GM12878 (cell line): Measurements from ENCODE around the gene JTB. TPM values are rescaled to one million over a fixed set of nuclear protein-coding genes. Genes with fewer than 3 reads are reported as not detected.
A peak's percentile ranks its signal among the peaks of the same experiment; 100 is the strongest.

ENCODE experiments used
- BCL11A ChIP-seq: IDR thresholded peaks from 2 replicates; pipeline ENCODE4 v1.6.1; 2011; ENCODE audit warnings: low read depth, low read length
- CHD2 ChIP-seq: IDR thresholded peaks from 2 replicates; pipeline ENCODE4 v1.6.1; 2011; ENCODE audit warnings: low read depth, low read length, improper control_type of control experiment, borderline replicate concordance
- CHD4 ChIP-seq: fragments of 200-600 bp; sonication (generic); IDR thresholded peaks from 2 replicates; pipeline ENCODE4 v1.6.1; 2016; ENCODE audit warnings: mild to moderate bottlenecking
- CUX1 ChIP-seq: IDR thresholded peaks from 2 replicates; pipeline ENCODE4 v1.6.1; 2012; ENCODE audit warnings: improper control_type of control experiment, low read depth, low read length; ENCODE audit not compliant: insufficient replicate concordance
- E4F1 ChIP-seq: fragments of 450-650 bp; IDR thresholded peaks from 2 replicates; pipeline ENCODE4 v1.6.1; 2018; ENCODE audit warnings: borderline replicate concordance, mild to moderate bottlenecking; ENCODE audit not compliant: partially characterized antibody
- HCFC1 ChIP-seq: fragments of 150-350 bp; IDR thresholded peaks from 2 replicates; pipeline ENCODE4 v1.6.1; 2014; ENCODE audit warnings: low read length
- HDAC2 ChIP-seq: fragments of 200-600 bp; sonication (generic); IDR thresholded peaks from 2 replicates; pipeline ENCODE4 v1.6.1; 2017
- JUND ChIP-seq: IDR thresholded peaks from 2 replicates; pipeline ENCODE4 v1.6.1; 2012; ENCODE audit warnings: low read depth, mild to moderate bottlenecking, low read length, improper control_type of control experiment, moderate library complexity
- KAT2A ChIP-seq: conservative IDR thresholded peaks from 2 replicates; pipeline ENCODE4 v1.6.1; 2011; ENCODE audit warnings: low read depth, low read length; ENCODE audit not compliant: control insufficient read depth
- MTA2 ChIP-seq: fragments of 450-650 bp; IDR thresholded peaks from 2 replicates; pipeline ENCODE4 v1.6.1; 2016; ENCODE audit warnings: low read depth, mild to moderate bottlenecking, moderate library complexity
- MXI1 ChIP-seq: fragments of 150-350 bp; IDR thresholded peaks from 2 replicates; pipeline ENCODE4 v1.6.1; 2011; ENCODE audit warnings: low read depth, mild to moderate bottlenecking, inconsistent platforms, low read length, improper control_type of control experiment
- PAX8 ChIP-seq: fragments of 450-650 bp; IDR thresholded peaks from 2 replicates; pipeline ENCODE4 v1.6.1; 2017; ENCODE audit warnings: mild to moderate bottlenecking, moderate library complexity
- SMAD1 ChIP-seq: fragments of 450-650 bp; IDR thresholded peaks from 2 replicates; pipeline ENCODE4 v1.6.1; 2018; ENCODE audit warnings: mild to moderate bottlenecking, low read depth; ENCODE audit not compliant: partially characterized antibody
- TARDBP ChIP-seq: IDR thresholded peaks from 2 replicates; pipeline ENCODE4 v1.6.1; 2016; ENCODE audit warnings: borderline replicate concordance
- ZNF24 ChIP-seq: fragments of 450-650 bp; IDR thresholded peaks from 2 replicates; pipeline ENCODE4 v1.6.1; 2017; ENCODE audit warnings: antibody characterized with exemption, mild to moderate bottlenecking
- ZNF687 ChIP-seq: fragments of 450-650 bp; IDR thresholded peaks from 2 replicates; pipeline ENCODE4 v1.6.1; 2017; ENCODE audit warnings: mild to moderate bottlenecking, moderate library complexity
- polyA plus RNA-seq, 11 experiments: library from polyadenylated mRNA; depleted of rRNA in 4 of 11; unstranded in 6 of 11; stranded (reverse) in 5 of 11; fragments of >200 nt; fragmentation: Nextera tagmentation in 4 of 11; fragmentation: Illumina TruSeq in 1 of 11; extraction: Ambion mirVana in 4 of 11; extraction: Trizol in 1 of 11; gene quantifications; 1 replicate in 1 of 11; 2 replicates in 10 of 11; pipeline versions ENCODE4 v1.2.1 to v1.2.3, GENCODE V29; 2011 to 2016; ENCODE audit warnings: inconsistent platforms in 2 of 11, missing spikeins in 2 of 11, low read depth in 1 of 11
- total RNA-seq, 4 experiments: library from RNA; depleted of rRNA in 3 of 4; stranded (reverse); fragments of >200 nt in 3 of 4; fragmentation: Illumina TruSeq in 1 of 4; extraction: Trizol in 1 of 4; gene quantifications; 2 replicates each; pipeline versions ENCODE4 v1.2.1 to v1.2.3, GENCODE V29; 2013 to 2021
- TF ChIP-seq, protein P1 (sequence below): fragments of 450-650 bp; IDR thresholded peaks from 2 replicates; pipeline ENCODE4 v1.6.1; 2017; ENCODE audit warnings: borderline replicate concordance

JTB gene
- total and polyA plus RNA-seq, 10 of the 15 experiments (the other 5 are each of a cell fraction or from before 2014, with no cell fraction given), result 25.0 to 298 (median 155) TPM

DNA sequence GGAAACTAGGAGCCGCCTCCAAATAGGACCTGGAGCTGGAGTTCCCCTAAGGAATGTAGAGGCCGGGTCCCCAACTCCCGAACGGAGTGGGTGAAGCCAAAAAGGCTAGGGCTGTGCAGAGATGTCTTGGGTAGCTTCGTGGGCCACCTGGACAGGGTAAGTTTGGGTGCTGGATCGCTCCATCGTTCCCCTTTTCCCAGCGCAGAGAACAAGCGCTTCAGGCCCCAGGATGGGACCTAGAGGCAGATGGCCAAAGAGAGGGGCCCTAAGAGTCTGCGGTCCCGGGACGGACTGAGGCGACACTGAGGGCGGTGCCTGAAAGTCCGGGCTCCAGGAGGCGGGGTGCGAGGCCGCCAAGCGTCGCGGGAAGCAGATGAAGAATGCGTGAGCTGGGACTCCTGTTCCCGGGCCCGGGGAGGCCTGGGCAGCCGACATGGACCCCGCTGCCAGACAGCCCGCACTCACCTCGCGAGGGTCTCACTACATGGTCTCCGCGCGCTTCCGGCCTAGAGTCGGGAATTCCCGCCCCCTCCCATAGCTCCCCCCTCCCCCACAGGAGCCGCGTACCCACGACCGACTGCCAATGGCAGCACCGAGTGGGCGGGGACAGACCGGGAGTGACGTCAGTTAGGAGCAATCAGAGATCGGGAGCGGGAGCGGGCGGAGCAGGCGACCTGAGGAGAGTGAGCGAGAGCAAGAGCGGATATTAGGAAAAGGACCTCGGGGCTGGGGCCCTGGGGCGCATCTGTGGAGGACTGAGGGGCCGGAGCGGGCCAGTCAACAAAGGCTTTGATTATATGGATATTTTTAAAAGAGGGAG is 14.2 kb downstream of the JTB start, which contains the start of gene SLC39A1 (continued):
- TF ChIP-seq SMAD1 (no peak), E4F1 (no peak), CHD2 (peak; percentile 91), ZNF687 (no peak; the same call in 1 of the 2 replicates), JUND (no peak), MTA2 (no peak), CHD4 (no peak), ZNF24 (no peak), CUX1 (no peak), HCFC1 (no peak; the same call in 1 of the 2 replicates), KAT2A (no peak), MXI1 (0 out of 2 replicates have a peak, but pooled peaks have one; percentile 16), BCL11A (no peak), PAX8 (no peak), TARDBP (no peak), HDAC2 (no peak)
- TF ChIP-seq, protein P1, sequence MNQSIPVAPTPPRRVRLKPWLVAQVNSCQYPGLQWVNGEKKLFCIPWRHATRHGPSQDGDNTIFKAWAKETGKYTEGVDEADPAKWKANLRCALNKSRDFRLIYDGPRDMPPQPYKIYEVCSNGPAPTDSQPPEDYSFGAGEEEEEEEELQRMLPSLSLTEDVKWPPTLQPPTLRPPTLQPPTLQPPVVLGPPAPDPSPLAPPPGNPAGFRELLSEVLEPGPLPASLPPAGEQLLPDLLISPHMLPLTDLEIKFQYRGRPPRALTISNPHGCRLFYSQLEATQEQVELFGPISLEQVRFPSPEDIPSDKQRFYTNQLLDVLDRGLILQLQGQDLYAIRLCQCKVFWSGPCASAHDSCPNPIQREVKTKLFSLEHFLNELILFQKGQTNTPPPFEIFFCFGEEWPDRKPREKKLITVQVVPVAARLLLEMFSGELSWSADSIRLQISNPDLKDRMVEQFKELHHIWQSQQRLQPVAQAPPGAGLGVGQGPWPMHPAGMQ, result no peak
